Body of pancreas (tissue), 4 donors: ENCODE results near the gene ANKS1B.

Experiments
- CTCF ChIP-seq, 7 experiments: fragments of 450-650 bp in 4 of 7; fragments of 200-600 bp in 3 of 7; sonication (generic) in 3 of 7; IDR thresholded peaks; one replicate each; pipeline ENCODE4 v1.5.1; 2016 to 2019; ENCODE audit warnings: antibody characterized with exemption in 7 of 7
- POLR2A ChIP-seq, 3 donors: fragments of 450-650 bp; IDR thresholded peaks; one replicate each; pipeline ENCODE4 v1.6.1; 2016; ENCODE audit warnings: antibody characterized with exemption in 3 of 3, mild to moderate bottlenecking in 2 of 3

- TF ChIP-seq POLR2A (IDR thresholded peaks at IDR 0.05) (no peak), CTCF (IDR thresholded peaks at IDR 0.05) (no peak)
Measured at GRCh38 chr12:98758331-98758730, 1226.4 kb downstream of the ANKS1B start.
